Measurements from ENCODE around the gene RHBDD1. TPM values are rescaled to one million over a fixed set of nuclear protein-coding genes. Genes with fewer than 3 reads are reported as not detected.
A peak's percentile ranks its signal among the peaks of the same experiment; 100 is the strongest.

Gene RHBDD1
- polyA plus RNA-seq, 1 of the 3 experiments (the other 2 are of a cell fraction): 10.3 TPM

- TF ChIP-seq PBX3 (IDR thresholded peaks at IDR 0.05): 0 out of 2 replicates have a peak, but pooled peaks have one; percentile 31
Measured at GRCh38 chr2:226903179-226903578, 67.3 kb downstream of the RHBDD1 start (continued).

- POLR2A ChIA-PET: no interaction called here
- Histone ChIP-seq H3K9me2 (no peaks in the 10 kb centered on the region), H3K9ac (no peak overlapping the region), H3K79me2 (ENCODE audit: insufficient read depth) (no peaks in the 10 kb centered on the region; the same call in 1 of the 2 replicates), H3K27me3 (ENCODE audit: insufficient read depth) (no peaks in the 10 kb centered on the region), H4K20me1 (ENCODE audit: insufficient read depth) (no peaks in the 10 kb centered on the region), H3F3A (replicated peaks; ENCODE audit: insufficient read depth) (peaks cover 4% of the 10 kb centered on the region), H3K36me3 (replicated peaks in 1 of 2; ENCODE audit: control insufficient read depth in 1 of 2, insufficient read depth in 2 of 2, low read length in 1 of 2) (peaks cover 0 to 3% of the 10 kb centered on the region in 2 experiments), H3K4me3 (ENCODE audit: low read depth in 2 of 2, low read length in 1 of 2) (no peak overlapping the region), H3K27ac (ENCODE audit: low read depth in 2 of 2, low read length in 1 of 2) (no peak overlapping the region), H3K4me2 (no peak overlapping the region), H2AFZ (ENCODE audit: low read depth) (no peak overlapping the region), H3K4me1 (ENCODE audit: control insufficient read depth in 1 of 2, insufficient read depth in 2 of 2, low read depth in 1 of 2, low read length in 1 of 2) (peaks cover 9 to 23% of the 10 kb centered on the region in 2 experiments; a peak in 3 of 4 replicates), H3K9me3 (no peaks in the 10 kb centered on the region)
- 93% methylated on average over 6 of the region's 6 CpGs for WGBS (ENCODE audit: low lambda C conversion rate)
- TF ChIP-seq SIN3A (IDR thresholded peaks at IDR 0.05; ENCODE audit: borderline replicate concordance, low read depth, low read length) (no peak), PBX3 (IDR thresholded peaks at IDR 0.05) (no peak), RCOR1 (IDR thresholded peaks at IDR 0.05; ENCODE audit: low read length) (no peak), YY1 (IDR thresholded peaks at IDR 0.05; ENCODE audit: low read depth) (no peak), REST (IDR thresholded peaks at IDR 0.05; ENCODE audit: low read depth, low read length) (no peak), ZBTB33 (IDR thresholded peaks at IDR 0.05; ENCODE audit: borderline replicate concordance, low read depth) (no peak), GATA2 (CRISPR knock-in tag; IDR thresholded peaks at IDR 0.05) (no peak), JUND (IDR thresholded peaks at IDR 0.05) (no peak), NRF1 (IDR thresholded peaks at IDR 0.05; ENCODE audit: low read depth, low read length) (no peak), TCF12 (IDR thresholded peaks at IDR 0.05) (no peak), CTCF (IDR thresholded peaks at IDR 0.05) (no peak), FOXM1 (IDR thresholded peaks at IDR 0.05; ENCODE audit: low read depth) (no peak), FOSL2 (IDR thresholded peaks at IDR 0.05; ENCODE audit: borderline replicate concordance, low read depth) (no peak), RXRA (IDR thresholded peaks at IDR 0.05; ENCODE audit: borderline replicate concordance, low read depth) (no peak)
- DNase-seq: no peak
- CTCF ChIA-PET: interaction anchor here (0.6 to 1.0 kb wide), 3 partner anchors 11 to 102 kb away, joined by 3 read pairs; no protein-coding TSS in a partner anchor
Measured at GRCh38 chr2:226904592-226904991, 68.7 kb downstream of the RHBDD1 start.

Data from SK-N-SH (cell line).